GM20000 (cell line): ENCODE measurements around the gene PSG5.
"Not testable (repeated sequence)": the region's sequence is repeated elsewhere in the genome, so short reads cannot be mapped to it uniquely, and the experiment has no call there.

ENCODE experiments used
- DNase-seq: peaks from one replicate; pipeline ENCODE4 v3.0.0; 2012; ENCODE audit warnings: low spot score
- TF ChIP-seq, protein P1 (sequence below): IDR thresholded peaks from 2 replicates; pipeline ENCODE4 v1.5.1; 2012; ENCODE audit warnings: mild to moderate bottlenecking, control low read depth; ENCODE audit errors: extremely low read depth, missing control alignments

PSG5 gene

DNA sequence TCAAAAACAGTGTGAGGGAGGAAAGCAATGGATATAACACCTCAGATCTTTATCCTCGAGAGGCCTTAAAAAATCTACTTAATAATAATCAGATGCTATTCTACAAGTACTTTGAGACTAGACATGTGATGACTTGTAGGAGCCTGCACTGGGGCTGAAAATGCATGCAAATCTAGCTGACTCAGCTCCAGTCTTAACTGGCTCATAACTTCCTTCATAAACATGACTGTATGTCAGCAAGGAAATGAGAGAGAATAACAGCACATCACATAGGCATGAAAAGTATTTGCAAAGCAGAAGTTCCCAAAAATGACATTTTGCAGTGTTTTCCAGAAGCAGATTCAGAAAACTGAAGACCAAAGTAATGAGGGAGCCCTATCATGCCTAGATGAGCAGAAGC, 38.1 kb downstream of the PSG5 start:
- TF ChIP-seq, protein P1, sequence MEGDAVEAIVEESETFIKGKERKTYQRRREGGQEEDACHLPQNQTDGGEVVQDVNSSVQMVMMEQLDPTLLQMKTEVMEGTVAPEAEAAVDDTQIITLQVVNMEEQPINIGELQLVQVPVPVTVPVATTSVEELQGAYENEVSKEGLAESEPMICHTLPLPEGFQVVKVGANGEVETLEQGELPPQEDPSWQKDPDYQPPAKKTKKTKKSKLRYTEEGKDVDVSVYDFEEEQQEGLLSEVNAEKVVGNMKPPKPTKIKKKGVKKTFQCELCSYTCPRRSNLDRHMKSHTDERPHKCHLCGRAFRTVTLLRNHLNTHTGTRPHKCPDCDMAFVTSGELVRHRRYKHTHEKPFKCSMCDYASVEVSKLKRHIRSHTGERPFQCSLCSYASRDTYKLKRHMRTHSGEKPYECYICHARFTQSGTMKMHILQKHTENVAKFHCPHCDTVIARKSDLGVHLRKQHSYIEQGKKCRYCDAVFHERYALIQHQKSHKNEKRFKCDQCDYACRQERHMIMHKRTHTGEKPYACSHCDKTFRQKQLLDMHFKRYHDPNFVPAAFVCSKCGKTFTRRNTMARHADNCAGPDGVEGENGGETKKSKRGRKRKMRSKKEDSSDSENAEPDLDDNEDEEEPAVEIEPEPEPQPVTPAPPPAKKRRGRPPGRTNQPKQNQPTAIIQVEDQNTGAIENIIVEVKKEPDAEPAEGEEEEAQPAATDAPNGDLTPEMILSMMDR = no peak
- DNase-seq = no peak

DNA sequence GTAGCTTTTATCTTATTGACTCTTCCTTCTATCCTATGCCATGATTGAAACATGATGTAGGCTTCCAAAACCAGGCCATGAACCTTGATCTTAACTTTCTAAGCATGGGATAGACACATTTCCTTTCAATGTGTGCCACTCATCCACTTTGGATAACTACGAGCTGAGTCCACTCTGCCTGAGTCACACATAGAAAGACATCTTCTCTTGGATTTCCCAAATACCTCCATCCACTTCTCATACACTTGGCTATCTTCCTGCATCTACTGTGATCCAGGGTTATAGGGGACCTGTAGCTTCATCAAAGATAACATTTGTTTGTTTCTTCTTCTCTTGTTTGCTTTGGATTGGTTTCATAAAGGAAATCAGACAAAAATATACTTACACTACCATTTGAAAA, 44.6 kb downstream of the PSG5 start:
- DNase-seq = not testable (repeated sequence)

DNA sequence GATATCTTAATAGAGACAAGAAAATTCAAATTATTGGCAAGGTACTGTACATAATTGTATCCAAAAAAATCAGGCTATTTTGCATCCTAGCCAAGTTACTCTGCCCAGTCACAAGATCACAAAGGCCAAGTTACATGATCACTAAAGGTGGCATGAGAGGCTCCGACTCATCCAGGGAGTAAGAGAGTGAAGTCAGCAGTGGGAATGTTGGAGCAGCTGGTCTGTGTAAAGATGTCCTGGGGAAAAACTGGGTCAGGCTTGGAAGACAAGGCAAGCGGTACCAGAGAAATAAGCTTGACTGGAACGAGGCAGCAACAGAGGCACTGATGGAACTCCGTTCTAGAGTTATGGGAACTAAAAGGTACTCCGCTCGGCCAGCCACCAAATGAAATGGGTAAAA, 53.6 kb downstream of the PSG5 start:
- no peak for DNase-seq
- TF ChIP-seq, protein P1 = no peak

DNA sequence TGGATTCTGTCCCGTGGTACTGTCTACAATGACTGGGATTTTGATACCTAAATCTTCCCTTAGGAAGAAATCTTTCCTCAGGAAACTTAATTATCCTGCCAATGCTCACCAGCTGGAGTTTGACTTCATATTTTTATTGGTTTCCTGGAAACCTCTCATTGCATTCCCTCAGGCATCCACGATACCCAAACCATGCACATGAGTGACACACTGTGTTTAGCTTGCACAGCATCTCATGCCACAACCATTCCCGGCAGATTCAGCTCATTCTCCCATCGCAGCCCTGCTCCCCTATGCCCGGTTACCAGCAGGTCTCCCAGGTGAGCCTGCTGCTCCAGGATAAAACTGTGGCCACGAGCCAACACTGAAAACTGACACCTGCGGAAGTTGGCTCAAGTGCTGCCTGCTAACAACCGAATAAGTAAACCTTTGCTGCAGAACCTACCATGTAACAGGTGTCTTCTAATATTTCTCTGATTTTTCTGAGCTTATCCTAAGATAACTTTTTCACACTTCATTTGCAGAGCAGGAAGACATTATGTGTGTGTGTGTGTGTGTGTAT, 55.0 kb downstream of the PSG5 start:
- DNase-seq = not testable (repeated sequence)

DNA sequence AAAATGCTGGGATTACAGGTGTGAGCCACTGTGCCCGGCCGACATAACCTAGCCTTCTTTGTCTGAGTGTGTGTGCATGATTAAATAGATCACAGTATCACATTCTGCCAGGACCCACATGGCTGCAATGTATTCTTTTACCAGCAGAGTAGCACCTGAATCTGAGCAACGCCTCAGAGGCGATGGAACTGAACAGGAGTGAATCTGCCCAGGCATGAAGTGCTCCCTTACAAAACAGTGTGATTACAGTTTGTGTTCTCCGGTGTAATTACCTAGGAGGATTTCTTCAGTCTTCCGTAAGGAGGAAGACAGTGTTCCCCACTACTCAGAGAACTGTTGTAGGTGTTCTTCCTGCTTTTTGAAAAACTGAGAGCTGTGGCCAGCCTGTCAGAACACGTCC, 57.1 kb downstream of the PSG5 start:
- not testable (repeated sequence) for DNase-seq

DNA sequence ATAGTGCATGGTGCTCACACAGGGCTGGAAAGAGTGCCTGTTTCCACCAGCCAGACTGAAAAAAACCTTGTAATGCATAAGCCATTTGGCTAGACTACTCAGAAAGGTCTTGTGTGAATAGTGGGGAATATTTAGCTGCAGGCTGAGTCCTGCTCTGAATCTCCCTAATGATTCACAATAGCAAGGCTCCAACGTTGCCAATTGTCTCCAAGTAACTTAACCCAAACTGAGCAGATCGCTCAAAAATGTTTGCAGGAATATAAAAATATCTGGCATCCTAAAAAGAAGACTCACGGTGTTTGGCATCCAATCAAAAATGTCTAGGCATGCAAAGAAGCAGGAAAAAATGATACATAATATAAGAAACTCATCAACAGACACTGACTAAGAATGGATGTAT, 59.0 kb downstream of the PSG5 start:
- not testable (repeated sequence) for DNase-seq

DNA sequence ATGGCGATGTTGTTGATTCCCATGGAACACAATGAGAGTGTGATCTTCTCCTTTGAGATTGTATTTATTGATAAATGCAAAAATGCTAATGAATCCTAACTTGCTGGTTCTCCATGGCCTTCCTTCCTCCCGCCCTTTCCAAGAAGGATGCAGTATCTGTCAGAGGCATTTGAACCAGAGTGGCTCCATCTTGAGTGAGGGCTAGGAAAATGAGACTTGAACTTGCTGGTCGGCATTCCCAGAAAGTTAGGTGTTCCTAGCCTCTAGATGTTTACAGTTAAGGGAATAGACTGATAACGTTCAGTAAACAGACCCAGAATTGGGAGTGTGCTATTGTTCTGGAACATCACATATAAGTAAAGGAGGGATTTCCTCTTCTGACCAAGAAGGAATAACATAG, 59.6 kb downstream of the PSG5 start:
- TF ChIP-seq, protein P1 = no peak
- no peak for DNase-seq

DNA sequence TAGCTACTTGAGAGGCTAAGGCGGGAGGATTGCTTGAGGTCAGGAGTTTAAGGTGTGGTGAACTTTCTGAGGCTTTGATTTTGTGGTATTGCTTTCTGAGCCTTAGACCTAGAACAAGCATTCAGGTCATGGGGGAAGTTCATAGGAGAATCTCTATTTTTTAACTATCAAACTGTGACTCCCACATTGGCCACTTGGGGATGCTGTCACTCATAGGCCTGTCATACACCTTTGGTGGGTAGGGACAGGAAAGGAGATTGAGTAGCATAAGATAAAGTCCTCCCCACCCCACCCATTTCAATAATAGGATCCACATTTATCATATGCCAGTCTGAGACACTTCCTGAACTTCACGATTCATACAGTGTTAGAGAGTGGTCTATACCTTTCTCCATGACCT, 62.0 kb downstream of the PSG5 start:
- TF ChIP-seq, protein P1 = no peak
- DNase-seq = no peak

DNA sequence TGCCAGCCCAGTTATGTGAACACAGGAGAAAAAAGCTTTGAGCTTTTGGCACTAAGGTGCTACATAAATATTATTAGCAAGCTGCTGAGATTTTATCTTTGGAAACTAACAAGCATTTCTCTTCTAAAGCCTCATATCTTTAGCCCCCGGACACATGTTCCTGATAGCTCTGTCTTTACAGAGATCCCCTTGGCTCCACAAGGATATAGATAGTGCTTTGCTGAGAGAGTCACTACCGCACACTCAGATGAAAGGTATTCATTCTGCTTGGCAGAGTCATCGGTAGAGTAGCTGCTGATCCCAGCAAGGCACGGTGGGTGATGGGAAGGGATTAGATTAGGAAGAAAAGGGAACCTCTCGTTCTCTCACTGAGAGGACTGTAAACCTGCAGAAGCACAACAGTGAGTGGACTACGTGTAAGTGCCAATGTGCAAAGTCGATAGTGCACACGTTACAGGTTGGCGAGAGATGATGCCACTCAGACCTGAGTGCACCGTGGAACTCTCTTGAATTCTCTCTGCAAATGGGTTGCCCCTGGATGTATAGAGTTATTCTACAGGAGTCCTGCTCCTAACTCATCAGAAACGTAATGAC, 65.8 kb downstream of the PSG5 start:
- DNase-seq = not testable (repeated sequence)

DNA sequence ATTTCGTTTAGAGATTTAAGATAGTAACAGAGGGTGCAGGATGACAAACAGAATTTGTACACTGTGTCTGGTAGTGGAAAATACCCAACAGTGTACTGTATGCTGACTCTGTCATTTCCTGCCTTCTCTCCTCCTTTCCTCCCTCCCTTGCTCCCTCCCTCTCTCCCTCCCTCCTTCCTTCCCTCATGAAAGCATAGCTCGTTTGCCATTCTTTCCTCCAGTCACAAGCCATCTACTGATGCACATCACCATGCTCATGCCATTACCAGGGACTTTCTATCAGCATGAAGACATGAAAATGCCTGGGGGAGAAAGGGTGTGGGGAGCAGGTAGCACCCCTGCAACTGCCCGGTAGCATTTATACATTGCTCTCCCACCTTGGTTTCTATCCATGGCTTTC, 66.8 kb downstream of the PSG5 start:
- not testable (repeated sequence) for DNase-seq
